ENCODE measurements around the gene NEK7. TPM values are rescaled to one million over a fixed set of nuclear protein-coding genes. Genes with fewer than 3 reads are reported as not detected.
A peak's percentile ranks its signal among the peaks of the same experiment; 100 is the strongest.

The NEK7 gene
- total RNA-seq, 3 donors from 2014 or later, result 62.3 to 72.1 (median 62.9) TPM

DNA sequence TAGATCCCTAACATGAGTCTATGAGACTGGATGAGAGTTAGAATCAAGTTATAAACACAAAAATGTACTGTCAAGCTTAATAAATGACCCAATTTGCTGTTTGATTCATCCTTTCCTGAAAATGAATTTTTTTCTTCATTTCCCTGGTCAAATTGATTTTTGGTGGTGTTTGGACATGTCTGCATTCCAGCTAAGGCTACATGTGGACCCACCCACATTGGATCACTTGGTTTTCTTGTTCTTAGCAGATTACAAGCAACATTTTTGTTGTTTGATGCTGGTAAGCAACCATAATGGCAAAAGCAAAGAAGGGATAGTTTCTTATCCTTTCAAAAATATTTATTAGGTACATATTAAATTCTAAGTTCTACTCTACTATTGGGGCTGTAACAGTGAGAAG lies 181.1 kb downstream of the NEK7 start:
- H3K9me3 Mint-ChIP-seq, result peaks cover 5% of the 10 kb centered on the region
- ATAC-seq, result no peak
- no peak overlapping the region for H3K4me3 Mint-ChIP-seq
- H3K4me1 Mint-ChIP-seq (ENCODE audit: low read depth), result no peaks in the 10 kb centered on the region
- no peaks in the 10 kb centered on the region for H3K36me3 Mint-ChIP-seq (ENCODE audit: insufficient read depth)
- DNase-seq, result no peak
- H3K27me3 Mint-ChIP-seq (ENCODE audit: low read depth), result no peaks in the 10 kb centered on the region

DNA sequence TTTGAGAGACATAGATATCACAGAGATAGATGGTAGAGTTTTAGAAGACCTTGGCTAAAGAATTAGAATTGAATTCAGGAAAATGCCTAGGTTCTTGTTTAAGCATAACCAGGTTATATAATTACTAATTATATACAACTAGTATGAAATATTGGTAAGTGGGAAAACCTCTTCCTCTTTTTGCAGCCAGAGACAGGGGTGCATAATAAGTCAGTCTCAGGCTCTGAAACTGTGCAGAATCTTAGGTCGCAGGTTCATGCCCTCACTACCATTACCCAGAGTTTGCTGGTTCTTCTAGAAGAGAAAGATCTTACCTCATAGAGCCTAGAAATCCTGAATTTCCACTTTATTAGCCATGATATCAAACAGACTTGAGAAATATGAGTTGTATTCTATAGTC lies 183.3 kb downstream of the NEK7 start:
- no peak for ATAC-seq
- no peaks in the 10 kb centered on the region for H3K36me3 Mint-ChIP-seq (ENCODE audit: insufficient read depth)
- no peaks in the 10 kb centered on the region for H3K4me1 Mint-ChIP-seq (ENCODE audit: low read depth)
- no peak overlapping the region for H3K4me3 Mint-ChIP-seq
- H3K9me3 Mint-ChIP-seq, result peaks cover 5% of the 10 kb centered on the region
- DNase-seq, result no peak
- no peaks in the 10 kb centered on the region for H3K27me3 Mint-ChIP-seq (ENCODE audit: low read depth)

- no peaks in the 10 kb centered on the region for H3K36me3 Mint-ChIP-seq (ENCODE audit: insufficient read depth)
- ATAC-seq, result no peak
Observed at GRCh38 chr1:198346178-198346577, 189.4 kb downstream of the NEK7 start.

GRCh38 chr1:198350456-198350855 lies 193.7 kb downstream of the NEK7 start:
- Mint-ChIP-seq H3K27me3 (ENCODE audit: low read depth) (no peaks in the 10 kb centered on the region), H3K4me1 (ENCODE audit: low read depth) (peaks cover 4% of the 10 kb centered on the region), H3K36me3 (ENCODE audit: insufficient read depth) (no peaks in the 10 kb centered on the region), H3K4me3 (no peak overlapping the region), H3K9me3 (no peaks in the 10 kb centered on the region)
- DNase-seq, result no peak
- ATAC-seq, result no peak

More at GRCh38 chr1:198346178-198346577, 189.4 kb downstream of the NEK7 start:
- no peak overlapping the region for H3K4me3 Mint-ChIP-seq
- H3K4me1 Mint-ChIP-seq (ENCODE audit: low read depth), result no peaks in the 10 kb centered on the region
- H3K9me3 Mint-ChIP-seq, result no peaks in the 10 kb centered on the region
- H3K27me3 Mint-ChIP-seq (ENCODE audit: low read depth), result no peaks in the 10 kb centered on the region
- no peak for DNase-seq

- peak; percentile 69 to 78 for ATAC-seq
- H3K4me3 Mint-ChIP-seq, result no peak overlapping the region
- DNase-seq, result no peak
Observed at GRCh38 chr1:198352975-198353695, 196.3 kb downstream of the NEK7 start.

DNA sequence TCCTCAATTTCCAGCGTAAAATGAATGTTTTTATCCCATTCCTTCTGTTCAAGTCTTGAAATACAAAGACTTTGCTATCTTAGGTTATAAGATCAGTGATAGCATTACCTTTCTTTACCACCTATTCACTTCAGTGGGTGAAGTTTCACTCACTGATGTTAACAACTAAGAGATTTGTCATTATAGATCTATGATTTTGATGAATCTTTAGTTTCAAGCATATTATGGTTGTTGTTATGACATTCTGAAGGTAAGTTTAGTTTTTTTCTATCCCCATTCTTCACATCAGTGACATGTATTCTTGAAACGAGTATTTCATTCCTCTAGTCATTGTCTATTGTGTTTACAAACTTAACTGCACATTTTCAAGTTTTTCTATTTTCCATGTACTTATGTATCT lies 201.1 kb downstream of the NEK7 start:
- H3K9me3 Mint-ChIP-seq, result no peaks in the 10 kb centered on the region
- no peak overlapping the region for H3K4me3 Mint-ChIP-seq

More at GRCh38 chr1:198352975-198353695, 196.3 kb downstream of the NEK7 start:
- Mint-ChIP-seq H3K9me3 (no peaks in the 10 kb centered on the region), H3K4me1 (ENCODE audit: low read depth) (peaks cover 4% of the 10 kb centered on the region), H3K27me3 (ENCODE audit: low read depth) (no peaks in the 10 kb centered on the region), H3K36me3 (ENCODE audit: insufficient read depth) (no peaks in the 10 kb centered on the region)

GRCh38 chr1:198359024-198359653 lies 202.3 kb downstream of the NEK7 start:
- Mint-ChIP-seq H3K9me3 (no peaks in the 10 kb centered on the region), H3K27me3 (ENCODE audit: low read depth) (no peaks in the 10 kb centered on the region), H3K4me3 (no peak overlapping the region), H3K36me3 (ENCODE audit: insufficient read depth) (no peaks in the 10 kb centered on the region), H3K4me1 (ENCODE audit: low read depth) (no peaks in the 10 kb centered on the region)
- ATAC-seq (no peak), DNase-seq (no peak)

More for the DNA sequence above, 201.1 kb downstream of the NEK7 start:
- Mint-ChIP-seq H3K27me3 (ENCODE audit: low read depth) (no peaks in the 10 kb centered on the region), H3K4me1 (ENCODE audit: low read depth) (peaks cover 2% of the 10 kb centered on the region), H3K36me3 (ENCODE audit: insufficient read depth) (no peaks in the 10 kb centered on the region)
- peak; percentile 61 to 64 for ATAC-seq
- DNase-seq, result no peak

DNA sequence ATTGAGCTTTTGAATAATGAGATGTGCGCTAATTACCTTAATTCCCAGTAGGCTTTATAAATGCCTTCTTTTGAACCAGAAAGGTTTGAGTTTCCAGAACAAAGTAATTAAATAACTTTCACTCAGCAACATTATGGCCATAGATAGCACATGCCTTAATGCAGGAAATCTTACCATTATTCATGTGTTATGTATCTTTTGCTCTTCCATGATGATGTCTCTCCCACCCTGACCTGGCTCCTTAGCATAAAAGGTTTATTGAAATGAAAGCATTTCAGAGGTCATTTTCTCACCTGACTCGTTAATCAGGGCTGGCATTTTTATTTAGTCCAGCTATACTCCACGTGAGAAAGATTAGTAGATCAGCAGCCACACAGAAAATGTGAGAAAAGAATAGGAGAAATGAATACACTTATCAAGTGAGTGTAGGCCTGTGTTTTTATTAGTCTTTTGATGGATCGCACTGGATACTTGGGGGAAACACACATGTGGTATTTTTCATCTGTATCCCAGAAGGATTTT lies 203.5 kb downstream of the NEK7 start:
- H3K9me3 Mint-ChIP-seq, result no peaks in the 10 kb centered on the region
- no peaks in the 10 kb centered on the region for H3K36me3 Mint-ChIP-seq (ENCODE audit: insufficient read depth)
- ATAC-seq (no peak), DNase-seq (no peak)
- no peaks in the 10 kb centered on the region for H3K4me1 Mint-ChIP-seq (ENCODE audit: low read depth)
- no peaks in the 10 kb centered on the region for H3K27me3 Mint-ChIP-seq (ENCODE audit: low read depth)
- H3K4me3 Mint-ChIP-seq, result no peak overlapping the region

GRCh38 chr1:198361237-198361767 lies 204.5 kb downstream of the NEK7 start:
- no peak for DNase-seq
- H3K4me1 Mint-ChIP-seq (ENCODE audit: low read depth), result no peaks in the 10 kb centered on the region

DNA sequence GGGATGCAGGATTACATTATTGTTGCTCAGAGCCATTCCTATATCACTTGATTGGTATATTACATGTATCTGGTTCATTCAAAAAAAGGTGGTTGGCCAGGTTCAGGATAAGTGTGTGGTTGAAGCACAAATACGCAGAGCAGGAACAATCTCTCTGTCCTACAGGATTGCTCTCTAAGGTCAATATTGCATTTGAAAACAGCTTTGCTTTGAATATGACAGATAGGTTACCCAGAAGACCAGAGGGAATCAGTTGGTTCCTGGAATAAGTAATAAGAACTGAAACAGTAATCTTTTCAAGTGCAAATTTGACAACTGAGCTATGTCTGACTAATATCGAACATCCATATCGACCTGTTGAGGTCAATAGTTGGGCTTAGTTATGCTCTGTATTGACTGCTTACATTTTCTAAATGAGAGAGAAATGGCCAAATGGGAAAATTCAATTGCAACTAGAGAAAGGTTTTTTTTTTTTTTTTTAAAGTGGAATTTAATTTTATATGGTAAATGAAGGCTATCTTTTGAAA lies 206.9 kb downstream of the NEK7 start:
- ATAC-seq (peak in 1 of 2 donors; percentile 52), DNase-seq (no peak)
- Mint-ChIP-seq H3K4me3 (no peak overlapping the region), H3K9me3 (peaks cover 4% of the 10 kb centered on the region), H3K4me1 (ENCODE audit: low read depth) (no peaks in the 10 kb centered on the region), H3K36me3 (ENCODE audit: insufficient read depth) (no peaks in the 10 kb centered on the region), H3K27me3 (ENCODE audit: low read depth) (no peaks in the 10 kb centered on the region)

More at GRCh38 chr1:198361237-198361767, 204.5 kb downstream of the NEK7 start:
- Mint-ChIP-seq H3K9me3 (no peaks in the 10 kb centered on the region), H3K36me3 (ENCODE audit: insufficient read depth) (no peaks in the 10 kb centered on the region), H3K4me3 (no peak overlapping the region), H3K27me3 (ENCODE audit: low read depth) (no peaks in the 10 kb centered on the region)
- ATAC-seq, result no peak

DNA sequence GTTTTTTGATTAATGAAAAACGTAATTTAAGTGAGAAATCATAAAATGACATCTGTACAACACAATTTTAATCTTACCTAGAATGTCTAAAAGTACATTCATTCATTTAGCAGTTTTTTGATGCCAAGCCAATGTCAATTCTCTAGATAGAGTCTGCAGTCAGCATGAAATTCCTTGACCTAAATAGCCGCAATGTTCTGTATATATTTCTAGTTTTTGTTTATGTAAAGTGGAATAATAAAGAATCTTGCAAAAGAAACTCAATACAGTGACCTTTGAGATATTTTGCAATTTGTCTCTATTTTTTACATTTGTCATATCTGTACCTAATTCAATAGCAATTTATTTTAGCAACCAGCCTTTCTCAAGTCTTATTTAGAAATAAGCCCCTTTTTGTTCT lies 207.7 kb downstream of the NEK7 start:
- ATAC-seq (no peak), DNase-seq (no peak)
- no peaks in the 10 kb centered on the region for H3K4me1 Mint-ChIP-seq (ENCODE audit: low read depth)
- H3K9me3 Mint-ChIP-seq, result peaks cover 11% of the 10 kb centered on the region
- H3K36me3 Mint-ChIP-seq (ENCODE audit: insufficient read depth), result no peaks in the 10 kb centered on the region
- H3K27me3 Mint-ChIP-seq (ENCODE audit: low read depth), result no peaks in the 10 kb centered on the region
- H3K4me3 Mint-ChIP-seq, result no peak overlapping the region

- ATAC-seq, result peak in 1 of 2 donors; percentile 62
- Mint-ChIP-seq H3K4me1 (ENCODE audit: low read depth) (no peaks in the 10 kb centered on the region), H3K36me3 (ENCODE audit: insufficient read depth) (no peaks in the 10 kb centered on the region), H3K9me3 (peaks cover 15% of the 10 kb centered on the region), H3K4me3 (no peak overlapping the region), H3K27me3 (ENCODE audit: low read depth) (no peaks in the 10 kb centered on the region)
- DNase-seq, result no peak
Observed at GRCh38 chr1:198367296-198367695, 210.5 kb downstream of the NEK7 start.

DNA sequence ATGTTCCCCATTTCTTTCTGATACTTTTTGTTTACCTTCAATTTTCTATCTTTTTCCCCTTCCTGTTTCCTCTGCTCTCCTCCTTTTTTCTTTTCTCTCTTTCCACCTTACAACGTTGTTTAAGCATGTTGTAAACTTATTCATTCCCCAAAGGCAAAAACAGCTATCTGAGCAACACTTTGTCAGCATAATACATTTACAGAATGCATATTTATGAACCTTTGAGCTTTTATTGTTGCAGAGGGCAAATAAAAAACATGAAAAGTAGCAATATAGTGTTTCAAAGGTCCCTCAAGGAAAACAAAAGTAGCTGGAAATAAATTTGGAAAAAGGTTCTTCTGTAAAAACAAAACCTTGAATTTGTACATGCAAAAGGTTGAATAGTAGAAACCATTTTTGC lies 214.2 kb downstream of the NEK7 start:
- ATAC-seq (no peak), DNase-seq (no peak)
- Mint-ChIP-seq H3K4me1 (ENCODE audit: low read depth) (peaks cover 1% of the 10 kb centered on the region), H3K9me3 (peaks cover 18% of the 10 kb centered on the region), H3K36me3 (ENCODE audit: insufficient read depth) (no peaks in the 10 kb centered on the region), H3K4me3 (no peak overlapping the region), H3K27me3 (ENCODE audit: low read depth) (no peaks in the 10 kb centered on the region)
